TTC549 (cell line): ENCODE data around the gene NUP42.
A peak's percentile ranks its signal among the peaks of the same experiment; 100 is the strongest.
"Not testable (repeated sequence)": the region's sequence is repeated elsewhere in the genome, so short reads cannot be mapped to it uniquely, and the experiment has no call there.

Experiments
- FAIRE-seq: peaks from 2 replicates; lab custom pipeline; 2012; peaks lifted over from hg19 to GRCh38; lab: Jason Lieb, UNC

Gene NUP42

GRCh38 chr7:23181684-23182553 is at the start of gene NUP42:
TSS of gene NUP42 (plus strand) at chr7:23182048. CDS start at chr7:23182086, 38 bp downstream.
- peak; percentile 89 for FAIRE-seq

- FAIRE-seq = no peak
Measured at GRCh38 chr7:23133797-23134196, 48.1 kb upstream of the NUP42 start.

GRCh38 chr7:23135755-23136154 is 46.1 kb upstream of the NUP42 start:
- FAIRE-seq = no peak

GRCh38 chr7:23136216-23136615 is 45.6 kb upstream of the NUP42 start:
- FAIRE-seq = no peak

GRCh38 chr7:23157679-23158078 is 24.2 kb upstream of the NUP42 start:
- FAIRE-seq = no peak

DNA sequence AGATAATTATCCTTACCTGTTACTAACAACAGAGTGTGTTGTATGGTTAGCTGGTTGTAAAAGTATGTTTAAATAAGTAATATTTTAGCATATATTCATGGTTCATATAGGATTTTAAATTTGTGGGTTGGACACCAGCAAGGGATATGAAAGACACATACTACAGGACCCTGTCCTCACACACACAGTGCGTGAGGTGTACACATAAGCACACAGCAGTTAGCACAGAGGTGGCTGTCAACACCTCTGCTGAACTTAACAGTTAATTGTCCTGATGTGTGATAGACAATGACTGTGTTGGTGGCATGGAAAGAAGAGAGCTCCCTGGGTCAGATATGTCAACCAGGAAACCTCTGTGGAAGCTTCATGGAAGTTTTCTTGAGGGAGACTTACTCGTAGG is 23.3 kb upstream of the NUP42 start:
- no peak for FAIRE-seq

GRCh38 chr7:23161482-23161881 is 20.4 kb upstream of the NUP42 start:
- no peak for FAIRE-seq

- no peak for FAIRE-seq
Measured at GRCh38 chr7:23164846-23165245, 17.0 kb upstream of the NUP42 start.

- FAIRE-seq = no peak
Measured at GRCh38 chr7:23165316-23165715, 16.5 kb upstream of the NUP42 start.

DNA sequence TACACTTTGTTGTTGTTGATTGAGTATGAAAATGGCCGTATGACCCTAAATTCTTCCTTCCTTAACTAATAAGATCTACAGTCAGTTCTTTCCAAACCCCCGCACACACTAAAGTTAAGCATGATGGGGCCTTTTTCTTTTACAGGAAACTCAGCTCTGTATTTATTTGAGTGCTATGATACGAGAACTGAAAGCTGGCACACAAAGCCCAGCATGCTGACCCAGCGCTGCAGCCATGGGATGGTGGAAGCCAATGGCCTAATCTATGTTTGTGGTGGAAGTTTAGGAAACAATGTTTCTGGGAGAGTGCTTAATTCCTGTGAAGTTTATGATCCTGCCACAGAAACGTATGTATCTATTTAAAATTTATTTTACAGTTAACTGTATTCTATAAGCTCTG is 14.2 kb upstream of the NUP42 start:
- no peak for FAIRE-seq

GRCh38 chr7:23168111-23168885 is 13.6 kb upstream of the NUP42 start:
- no peak for FAIRE-seq

DNA sequence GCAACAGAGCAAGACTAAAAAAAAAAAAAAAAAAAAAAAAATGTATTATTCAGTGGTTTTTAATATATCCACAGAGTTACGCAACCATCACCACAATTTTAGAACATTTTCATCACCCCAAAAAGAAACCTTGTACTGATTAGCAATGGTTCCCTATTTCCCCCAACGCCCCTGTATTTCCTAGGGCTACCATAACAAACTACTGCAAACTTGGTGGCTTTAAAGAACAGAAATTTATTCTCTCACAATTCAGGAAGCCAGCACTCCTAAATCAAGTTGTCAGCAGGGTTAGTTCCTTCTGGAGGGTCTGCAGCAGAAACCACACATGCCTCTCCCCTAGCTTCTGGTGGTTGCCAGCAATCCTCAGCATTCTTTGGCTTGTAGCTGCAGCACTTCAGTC is 5.9 kb upstream of the NUP42 start:
- FAIRE-seq = no peak

GRCh38 chr7:23183279-23184012 is 1.6 kb downstream of the NUP42 start:
- no peak for FAIRE-seq

- no peak for FAIRE-seq
Measured at GRCh38 chr7:23184291-23184690, 2.4 kb downstream of the NUP42 start.

DNA sequence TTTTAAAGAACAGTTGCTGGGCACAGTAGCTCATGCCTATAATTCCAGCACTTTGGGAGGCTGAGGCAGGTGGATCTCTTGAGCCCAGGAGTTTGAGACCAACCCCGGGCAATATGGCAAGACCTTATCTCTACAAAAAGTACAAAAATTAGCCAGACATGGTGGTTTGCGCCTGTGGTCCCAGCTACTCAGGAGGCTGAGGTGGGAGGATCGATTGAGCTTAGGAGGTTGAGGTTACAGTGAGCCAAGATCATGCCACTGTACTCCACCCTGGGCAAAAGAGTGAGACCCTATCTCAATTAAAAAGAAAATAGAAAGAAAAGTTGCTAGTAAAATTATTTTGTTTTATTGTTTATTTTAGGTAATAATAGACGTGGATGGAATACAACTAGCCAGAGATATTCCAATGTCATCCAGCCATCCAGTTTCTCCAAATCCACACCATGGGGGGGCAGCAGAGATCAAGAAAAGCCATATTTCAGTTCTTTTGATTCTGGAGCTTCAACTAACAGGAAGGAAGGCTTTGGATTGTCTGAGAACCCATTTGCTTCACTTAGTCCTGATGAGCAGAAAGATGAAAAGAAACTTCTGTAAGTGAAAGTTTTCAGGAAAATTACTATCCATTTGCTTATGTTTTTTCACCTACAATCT is 3.0 kb downstream of the NUP42 start:
- no peak for FAIRE-seq

- FAIRE-seq = no peak
Measured at GRCh38 chr7:23185980-23186379, 4.1 kb downstream of the NUP42 start.

DNA sequence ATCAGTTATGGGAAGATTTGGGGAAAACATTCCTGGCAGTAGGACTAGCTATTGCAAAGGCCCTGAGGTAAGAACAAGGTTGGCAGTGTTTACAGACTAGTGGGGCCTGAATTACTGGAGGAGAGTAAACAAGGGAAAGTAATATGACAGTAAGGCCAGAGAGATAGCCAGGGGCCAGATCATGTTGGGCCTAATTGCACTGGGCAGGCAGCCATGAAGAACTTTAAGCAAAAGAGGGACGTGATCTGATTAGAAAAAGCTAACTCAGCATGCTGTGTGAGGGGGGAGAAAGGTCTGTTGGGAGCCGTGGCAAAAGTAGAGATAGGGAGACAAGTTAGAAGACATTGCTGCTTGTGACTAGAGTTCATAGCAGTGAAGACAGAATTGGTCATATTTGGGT is 9.2 kb downstream of the NUP42 start:
- FAIRE-seq = no peak

- FAIRE-seq = not testable (repeated sequence)
Measured at GRCh38 chr7:23193650-23194227, 11.9 kb downstream of the NUP42 start.

- FAIRE-seq = no peak
Measured at GRCh38 chr7:23196306-23196705, 14.5 kb downstream of the NUP42 start.

DNA sequence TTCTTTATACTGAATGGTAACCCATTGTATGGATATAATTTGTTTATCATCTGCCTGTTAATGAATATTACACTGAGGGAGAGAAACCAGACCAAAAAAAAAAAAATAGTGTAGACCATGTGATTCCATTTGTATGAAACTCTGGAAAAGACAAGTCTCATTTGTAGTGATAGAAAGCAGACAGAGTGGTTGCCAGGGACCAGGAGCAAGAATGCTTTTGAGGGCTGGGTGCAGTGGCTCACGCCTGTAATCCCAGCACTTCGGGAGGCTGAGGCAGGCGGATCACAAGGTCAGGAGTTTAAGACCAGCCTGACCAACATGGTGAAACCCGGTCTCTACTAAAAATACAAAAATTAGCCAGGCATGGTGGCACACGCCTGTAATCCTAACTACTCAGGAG is 15.9 kb downstream of the NUP42 start:
- FAIRE-seq = not testable (repeated sequence)

GRCh38 chr7:23200331-23200730 is 18.5 kb downstream of the NUP42 start:
- no peak for FAIRE-seq

DNA sequence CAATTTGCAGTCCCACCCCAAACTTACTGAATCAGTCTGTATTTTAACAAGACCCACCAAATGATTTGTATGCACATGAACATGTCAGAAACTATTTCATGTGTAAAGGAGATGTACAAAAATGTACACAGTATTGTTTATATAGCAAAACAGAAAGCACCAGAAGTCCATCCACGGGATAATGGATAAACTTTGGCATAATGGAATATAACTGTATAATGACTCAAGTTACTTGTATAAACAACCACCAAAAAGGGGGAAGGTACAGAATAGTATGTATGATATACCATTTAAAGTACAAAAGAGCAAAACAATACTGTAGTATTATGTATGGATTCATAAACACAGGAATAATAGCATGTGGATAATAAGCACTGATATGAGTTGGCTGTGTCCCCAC is 22.4 kb downstream of the NUP42 start:
- FAIRE-seq = no peak
